T-helper 17 cell (primary cell): Measurements from ENCODE around the gene P4HA1. TPM values are rescaled to one million over a fixed set of nuclear protein-coding genes. Genes with fewer than 3 reads are reported as not detected.
"Not testable (repeated sequence)": the region's sequence is repeated elsewhere in the genome, so short reads cannot be mapped to it uniquely, and the experiment has no call there.

Experiments
- ATAC-seq: fragments of 150-1000 bp; cut with Tn5 transposase; 2 replicates; pipeline ENCODE4 v1.10.0; 2021; ENCODE audit warnings: mild to moderate bottlenecking, moderate library complexity
- DNase-seq, 3 donors: peaks; one replicate each; pipeline versions ENCODE4 v3.0.0 to v3.0.0-alpha.2; 2020 to 2021
- H3K9me3 ChIP-seq: one replicate; pipeline ENCODE4 v1.7.0; 2013; ENCODE audit warnings: low read length, mild to moderate bottlenecking; ENCODE audit not compliant: control insufficient read depth, poor library complexity, severe bottlenecking
- H3K27ac Mint-ChIP-seq: one replicate; pipeline ENCODE4 v1.8.0; 2022; ENCODE audit warnings: mild to moderate bottlenecking, moderate library complexity, mixed read lengths
- H3K27me3 Mint-ChIP-seq: one replicate; pipeline ENCODE4 v1.8.0; 2022; ENCODE audit warnings: mixed read lengths
- H3K36me3 Mint-ChIP-seq: one replicate; pipeline ENCODE4 v1.8.0; 2022; ENCODE audit warnings: low read depth, mixed read lengths
- H3K4me1 Mint-ChIP-seq: one replicate; pipeline ENCODE4 v1.8.0; 2022; ENCODE audit warnings: mild to moderate bottlenecking, mixed read lengths
- H3K4me3 Mint-ChIP-seq: one replicate; pipeline ENCODE4 v1.8.0; 2022; ENCODE audit warnings: mild to moderate bottlenecking, moderate library complexity, mixed read lengths
- total RNA-seq, 4 donors: library from RNA in 2 of 4; stranded (reverse) in 2 of 4; gene quantifications; one replicate each; pipeline ENCODE4 v1.2.3 and lab custom pipeline; 2022 to 2026

P4HA1 gene
- total RNA-seq, 2 donors from 2014 or later = 13.7 to 15.8 TPM

DNA sequence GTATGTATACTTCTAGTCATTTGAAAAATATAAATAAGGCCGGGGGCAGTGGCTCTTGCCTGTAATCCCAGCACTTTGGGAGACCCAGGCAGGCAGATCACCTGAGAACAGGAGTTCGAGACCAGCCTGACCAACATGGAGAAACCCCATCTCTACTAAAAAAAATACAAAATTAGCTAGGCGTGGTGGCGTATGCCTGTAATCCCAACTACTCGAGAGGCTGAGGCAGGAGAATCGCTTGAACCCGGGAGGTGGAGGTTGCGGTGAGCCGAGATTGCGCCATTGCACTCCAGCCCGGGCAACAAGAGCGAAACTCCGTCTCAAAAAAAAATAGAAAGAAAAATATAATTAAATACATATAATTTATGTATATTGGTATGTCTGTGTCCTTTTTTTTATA is 15.4 kb upstream of the P4HA1 start:
- not testable (repeated sequence) for H3K27me3 Mint-ChIP-seq, ATAC-seq, H3K36me3 Mint-ChIP-seq, DNase-seq, H3K4me3 Mint-ChIP-seq, H3K9me3 ChIP-seq, H3K4me1 Mint-ChIP-seq, H3K27ac Mint-ChIP-seq

GRCh38 chr10:73110345-73110849 is 13.7 kb upstream of the P4HA1 start, which contains the start of gene NUDT13:
Gene NUDT13 (plus strand): TSS chr10:73110455. CDS start chr10:73114366, 3,911 bp downstream.
- ATAC-seq = peak; percentile 95
- no peaks in the 10 kb centered on the region for H3K36me3 Mint-ChIP-seq
- H3K27ac Mint-ChIP-seq = peak within 1 kb of the TSS; percentile 69
- no peaks in the 10 kb centered on the region for H3K27me3 Mint-ChIP-seq
- H3K9me3 ChIP-seq = no peaks in the 10 kb centered on the region
- DNase-seq = peak; percentile 14 to 34 (median 28)
- H3K4me1 Mint-ChIP-seq = peaks cover 3% of the 10 kb centered on the region
- H3K4me3 Mint-ChIP-seq = peak within 1 kb of the TSS; percentile 91

- not testable (repeated sequence) for H3K4me3 Mint-ChIP-seq, H3K36me3 Mint-ChIP-seq, H3K4me1 Mint-ChIP-seq, DNase-seq, ATAC-seq, H3K27me3 Mint-ChIP-seq, H3K9me3 ChIP-seq
- H3K27ac Mint-ChIP-seq = peak overlapping the region; percentile 69
Observed at GRCh38 chr10:73109248-73109652, 12.6 kb upstream of the P4HA1 start.

DNA sequence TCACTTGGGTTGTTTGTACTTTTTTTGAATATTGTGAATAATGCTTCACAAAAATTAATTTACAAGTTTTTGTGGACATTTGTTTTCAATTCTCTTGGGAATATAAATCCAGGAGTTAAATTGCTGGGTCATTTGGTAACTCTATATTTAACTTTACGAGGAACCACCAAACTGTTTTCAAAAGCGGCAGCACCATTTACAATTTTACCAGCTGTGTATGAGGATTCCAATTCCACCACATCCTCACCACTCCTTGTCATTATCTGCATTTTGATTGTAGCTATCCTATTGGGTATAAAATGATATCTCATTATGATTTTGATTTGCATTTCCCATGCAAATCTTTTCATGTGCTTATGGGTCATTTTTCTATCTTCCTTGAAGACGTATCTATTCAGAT is 9.6 kb upstream of the P4HA1 start:
- ATAC-seq (no peak), DNase-seq (no peak)
- Mint-ChIP-seq H3K4me3 (no peak overlapping the region), H3K27me3 (no peaks in the 10 kb centered on the region), H3K27ac (no peak overlapping the region), H3K36me3 (peaks cover 2% of the 10 kb centered on the region), H3K4me1 (peaks cover 3% of the 10 kb centered on the region)
- no peaks in the 10 kb centered on the region for H3K9me3 ChIP-seq

GRCh38 chr10:73099141-73099540 is 2.5 kb upstream of the P4HA1 start:
- Mint-ChIP-seq H3K4me1 (peaks cover 17% of the 10 kb centered on the region), H3K4me3 (no peak overlapping the region), H3K27me3 (no peaks in the 10 kb centered on the region), H3K27ac (no peak overlapping the region), H3K36me3 (peaks cover 2% of the 10 kb centered on the region)
- no peak for ATAC-seq
- no peaks in the 10 kb centered on the region for H3K9me3 ChIP-seq
- no peak for DNase-seq

GRCh38 chr10:73097305-73097670 is 622 bp upstream of the P4HA1 start:
- Mint-ChIP-seq H3K36me3 (peaks cover 2% of the 10 kb centered on the region), H3K4me1 (peaks cover 17% of the 10 kb centered on the region), H3K27ac (peak overlapping the region; percentile 98), H3K27me3 (no peaks in the 10 kb centered on the region), H3K4me3 (peak overlapping the region; percentile 95)
- DNase-seq (no peak), ATAC-seq (peak; percentile 2)
- no peaks in the 10 kb centered on the region for H3K9me3 ChIP-seq

GRCh38 chr10:73096041-73096448 is 621 bp downstream of the P4HA1 start:
- ATAC-seq = peak; percentile 50
- peaks cover 18% of the 10 kb centered on the region for H3K4me1 Mint-ChIP-seq

GRCh38 chr10:73095481-73096021 is 1.1 kb downstream of the P4HA1 start:
- no peaks in the 10 kb centered on the region for H3K9me3 ChIP-seq
- H3K27ac Mint-ChIP-seq = peak overlapping the region; percentile 98
- H3K4me1 Mint-ChIP-seq = peaks cover 18% of the 10 kb centered on the region
- H3K27me3 Mint-ChIP-seq = no peaks in the 10 kb centered on the region
- DNase-seq (peak; percentile 21 to 29 (median 23)), ATAC-seq (no peak)
- H3K4me3 Mint-ChIP-seq = peak overlapping the region; percentile 95
- H3K36me3 Mint-ChIP-seq = no peaks in the 10 kb centered on the region

More at GRCh38 chr10:73096041-73096448, 621 bp downstream of the P4HA1 start:
- Mint-ChIP-seq H3K4me3 (peak overlapping the region; percentile 95), H3K27ac (peak overlapping the region; percentile 98), H3K36me3 (no peaks in the 10 kb centered on the region), H3K27me3 (no peaks in the 10 kb centered on the region)
- DNase-seq = peak; percentile 51 to 59 (median 53)
- no peaks in the 10 kb centered on the region for H3K9me3 ChIP-seq

GRCh38 chr10:73094986-73095480 is 1.6 kb downstream of the P4HA1 start:
- peak overlapping the region; percentile 95 for H3K4me3 Mint-ChIP-seq
- no peaks in the 10 kb centered on the region for H3K9me3 ChIP-seq
- ATAC-seq = no peak
- no peak for DNase-seq
- no peaks in the 10 kb centered on the region for H3K36me3 Mint-ChIP-seq
- H3K4me1 Mint-ChIP-seq = peaks cover 18% of the 10 kb centered on the region
- peak overlapping the region; percentile 98 for H3K27ac Mint-ChIP-seq
- H3K27me3 Mint-ChIP-seq = no peaks in the 10 kb centered on the region

GRCh38 chr10:73093922-73094850 is 2.5 kb downstream of the P4HA1 start:
- no peaks in the 10 kb centered on the region for H3K36me3 Mint-ChIP-seq
- no peak overlapping the region for H3K4me3 Mint-ChIP-seq
- H3K4me1 Mint-ChIP-seq = peaks cover 18% of the 10 kb centered on the region
- DNase-seq (no peak), ATAC-seq (no peak)
- no peaks in the 10 kb centered on the region for H3K9me3 ChIP-seq
- no peaks in the 10 kb centered on the region for H3K27me3 Mint-ChIP-seq
- peak overlapping the region; percentile 98 for H3K27ac Mint-ChIP-seq

GRCh38 chr10:73092830-73093229 is 3.8 kb downstream of the P4HA1 start:
- peaks cover 18% of the 10 kb centered on the region for H3K4me1 Mint-ChIP-seq
- no peak overlapping the region for H3K4me3 Mint-ChIP-seq
- no peak overlapping the region for H3K27ac Mint-ChIP-seq
- ATAC-seq (no peak), DNase-seq (no peak)
- H3K27me3 Mint-ChIP-seq = no peaks in the 10 kb centered on the region
- no peaks in the 10 kb centered on the region for H3K9me3 ChIP-seq
- no peaks in the 10 kb centered on the region for H3K36me3 Mint-ChIP-seq

- no peak overlapping the region for H3K4me3 Mint-ChIP-seq
- H3K4me1 Mint-ChIP-seq = peaks cover 6% of the 10 kb centered on the region
- H3K27ac Mint-ChIP-seq = no peak overlapping the region
- ATAC-seq (no peak), DNase-seq (no peak)
- H3K9me3 ChIP-seq = no peaks in the 10 kb centered on the region
- no peaks in the 10 kb centered on the region for H3K27me3 Mint-ChIP-seq
- no peaks in the 10 kb centered on the region for H3K36me3 Mint-ChIP-seq
Observed at GRCh38 chr10:73088304-73088703, 8.4 kb downstream of the P4HA1 start.

DNA sequence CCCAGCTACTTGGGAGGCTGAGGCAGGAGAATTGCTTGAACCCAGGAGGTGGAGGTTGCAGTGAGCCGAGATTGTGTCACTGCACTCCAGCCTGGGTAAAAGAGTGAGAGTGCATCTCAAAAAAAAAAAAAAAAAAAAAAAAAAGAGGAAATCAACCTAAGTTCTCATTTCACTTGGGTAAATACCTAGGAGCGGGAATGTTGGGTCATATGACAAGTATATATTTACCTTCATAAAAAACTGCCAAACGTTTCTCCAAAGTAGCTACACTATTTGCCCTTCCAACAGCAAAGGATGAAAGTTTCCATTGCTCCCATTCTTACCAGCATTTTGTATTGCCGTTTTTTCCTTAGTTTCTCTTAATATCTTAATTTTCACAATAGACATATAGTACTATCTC is 9.8 kb downstream of the P4HA1 start:
- H3K27ac Mint-ChIP-seq = no peak overlapping the region

More for the DNA sequence above, 9.8 kb downstream of the P4HA1 start:
- no peak for DNase-seq
- no peak for ATAC-seq
- Mint-ChIP-seq H3K27me3 (no peaks in the 10 kb centered on the region), H3K4me3 (no peak overlapping the region), H3K4me1 (peaks cover 7% of the 10 kb centered on the region), H3K36me3 (no peaks in the 10 kb centered on the region)
- H3K9me3 ChIP-seq = no peaks in the 10 kb centered on the region
